PFSK-1 (cell line): Measurements from ENCODE around the gene AKIRIN1.

Source experiments
- POLR2AphosphoS5 ChIP-seq: IDR thresholded peaks from 2 replicates; pipeline ENCODE4 v1.6.1; 2012; ENCODE audit warnings: low read depth, mild to moderate bottlenecking, control low read depth, low read length, moderate library complexity
- REST ChIP-seq, 2 experiments: IDR thresholded peaks; 2 replicates each; pipeline versions ENCODE4 v1.6.1 to v1.8.0; 2011 to 2012; ENCODE audit warnings: low read depth in 2 of 2, low read length in 2 of 2, control low read depth in 1 of 2, inconsistent platforms in 1 of 2, mild to moderate bottlenecking in 1 of 2, moderate library complexity in 1 of 2; ENCODE audit not compliant: insufficient read depth in 1 of 2
- SIN3A ChIP-seq: IDR thresholded peaks from 2 replicates; pipeline ENCODE4 v1.6.1; 2012; ENCODE audit warnings: mild to moderate bottlenecking, low read length, moderate library complexity, borderline replicate concordance; ENCODE audit not compliant: insufficient read depth
- TAF1 ChIP-seq: IDR thresholded peaks from 2 replicates; pipeline ENCODE4 v1.6.1; 2012; ENCODE audit warnings: low read length, control low read depth, borderline replicate concordance; ENCODE audit not compliant: insufficient read depth

GRCh38 chr1:39003794-39004193 is 12.7 kb downstream of the AKIRIN1 start:
- TF ChIP-seq REST (IDR thresholded peaks at IDR 0.05; ENCODE audit: insufficient read depth in 1 of 2, low read depth in 2 of 2, low read length in 2 of 2) (no peak), TAF1 (no peak), POLR2AphosphoS5 (no peak), SIN3A (no peak)
